Peyer's patch (tissue), 4 donors: ENCODE data around the gene CA10.

Source experiments
- POLR2A ChIP-seq, 2 donors: fragments of 450-650 bp; IDR thresholded peaks; one replicate each; pipeline ENCODE4 v1.5.1; 2017; ENCODE audit warnings: antibody characterized with exemption in 2 of 2, mild to moderate bottlenecking in 2 of 2, moderate library complexity in 2 of 2
- TF ChIP-seq, protein P1 (sequence below), 6 experiments: fragments of 450-650 bp in 4 of 6; fragments of 200-600 bp in 2 of 6; sonication (generic) in 1 of 6; IDR thresholded peaks; one replicate each; pipeline ENCODE4 v1.5.1; 2017 to 2019; ENCODE audit warnings: antibody characterized with exemption in 6 of 6, mild to moderate bottlenecking in 3 of 6, moderate library complexity in 1 of 6

- no peak for TF ChIP-seq POLR2A (IDR thresholded peaks at IDR 0.05)
- TF ChIP-seq, protein P1, sequence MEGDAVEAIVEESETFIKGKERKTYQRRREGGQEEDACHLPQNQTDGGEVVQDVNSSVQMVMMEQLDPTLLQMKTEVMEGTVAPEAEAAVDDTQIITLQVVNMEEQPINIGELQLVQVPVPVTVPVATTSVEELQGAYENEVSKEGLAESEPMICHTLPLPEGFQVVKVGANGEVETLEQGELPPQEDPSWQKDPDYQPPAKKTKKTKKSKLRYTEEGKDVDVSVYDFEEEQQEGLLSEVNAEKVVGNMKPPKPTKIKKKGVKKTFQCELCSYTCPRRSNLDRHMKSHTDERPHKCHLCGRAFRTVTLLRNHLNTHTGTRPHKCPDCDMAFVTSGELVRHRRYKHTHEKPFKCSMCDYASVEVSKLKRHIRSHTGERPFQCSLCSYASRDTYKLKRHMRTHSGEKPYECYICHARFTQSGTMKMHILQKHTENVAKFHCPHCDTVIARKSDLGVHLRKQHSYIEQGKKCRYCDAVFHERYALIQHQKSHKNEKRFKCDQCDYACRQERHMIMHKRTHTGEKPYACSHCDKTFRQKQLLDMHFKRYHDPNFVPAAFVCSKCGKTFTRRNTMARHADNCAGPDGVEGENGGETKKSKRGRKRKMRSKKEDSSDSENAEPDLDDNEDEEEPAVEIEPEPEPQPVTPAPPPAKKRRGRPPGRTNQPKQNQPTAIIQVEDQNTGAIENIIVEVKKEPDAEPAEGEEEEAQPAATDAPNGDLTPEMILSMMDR (IDR thresholded peaks at IDR 0.05) = no peak
Measured at GRCh38 chr17:51651513-51652298, 506.8 kb downstream of the CA10 start.
